Hepatocyte (in vitro differentiated cells): ENCODE data around the gene SCAF4. TPM values are rescaled to one million over a fixed set of nuclear protein-coding genes. Genes with fewer than 3 reads are reported as not detected.
"Not testable (repeated sequence)": the region's sequence is repeated elsewhere in the genome, so short reads cannot be mapped to it uniquely, and the experiment has no call there.

Source experiments
- DNase-seq: peaks from one replicate; pipeline ENCODE4 v3.0.0-alpha.2; 2016; ENCODE audit warnings: low spot score
- H2AFZ ChIP-seq: fragments of 200-600 bp; sonication (generic); 2 replicates; pipeline ENCODE4 v1.6.0; 2016; ENCODE audit warnings: antibody characterized with exemption, mild to moderate bottlenecking
- H3K27ac ChIP-seq: fragments of 200-600 bp; sonication (generic); 2 replicates; pipeline ENCODE4 v1.5.1; 2016; ENCODE audit warnings: mild to moderate bottlenecking
- H3K27me3 ChIP-seq: fragments of 200-600 bp; sonication (generic); 2 replicates; pipeline ENCODE4 v1.6.1; 2016
- H3K36me3 ChIP-seq: fragments of 200-600 bp; sonication (generic); replicated peaks from 2 replicates; pipeline ENCODE4 v1.5.1; 2016; ENCODE audit warnings: low read depth; ENCODE audit not compliant: insufficient read depth
- H3K4me1 ChIP-seq: fragments of 200-600 bp; sonication (generic); 2 replicates; pipeline ENCODE4 v1.5.1; 2016; ENCODE audit warnings: mild to moderate bottlenecking, moderate library complexity; ENCODE audit not compliant: insufficient read depth
- H3K4me2 ChIP-seq: fragments of 200-600 bp; sonication (generic); 2 replicates; pipeline ENCODE4 v1.6.0; 2016
- H3K4me3 ChIP-seq: fragments of 200-600 bp; sonication (generic); 2 replicates; pipeline ENCODE4 v1.5.1; 2016; ENCODE audit warnings: mild to moderate bottlenecking
- H3K79me2 ChIP-seq: fragments of 200-600 bp; sonication (generic); 2 replicates; pipeline ENCODE4 v1.6.0; 2017; ENCODE audit warnings: mild to moderate bottlenecking
- H3K9me2 ChIP-seq: fragments of 200-600 bp; sonication (generic); replicated peaks from 2 replicates; pipeline ENCODE4 v1.6.0; 2017; ENCODE audit warnings: mild to moderate bottlenecking; ENCODE audit not compliant: insufficient read depth
- H3K9me3 ChIP-seq: fragments of 200-600 bp; sonication (generic); 2 replicates; pipeline ENCODE4 v1.5.1; 2016; ENCODE audit warnings: low read depth, mild to moderate bottlenecking
- H4K20me1 ChIP-seq: fragments of 200-600 bp; sonication (generic); 2 replicates; pipeline ENCODE4 v1.6.0; 2016; ENCODE audit warnings: mild to moderate bottlenecking; ENCODE audit not compliant: insufficient read depth, poor library complexity, severe bottlenecking
- EZH2 ChIP-seq: fragments of 200-600 bp; sonication (generic); IDR thresholded peaks from 2 replicates; pipeline ENCODE4 v1.6.1; 2016; ENCODE audit warnings: antibody characterized with exemption, mild to moderate bottlenecking, borderline replicate concordance
- EZH2phosphoT487 ChIP-seq: fragments of 200-600 bp; sonication (generic); IDR thresholded peaks from one replicate; pipeline ENCODE4 v1.6.1; 2018; ENCODE audit warnings: antibody characterized with exemption, mild to moderate bottlenecking, low read depth, moderate library complexity; ENCODE audit not compliant: unreplicated experiment, severe bottlenecking
- WGBS: methylation state at CpG from one replicate; pipeline ENCODE4 v1.1.6; 2016; ENCODE audit warnings: low lambda C conversion rate; ENCODE audit errors: missing lambda C conversion rate; 5-methylcytosine and 5-hydroxymethylcytosine counted together
- polyA plus RNA-seq: library from polyadenylated mRNA; unstranded; fragments of >200 nt; fragmentation: Nextera tagmentation; extraction: Ambion mirVana; gene quantifications from 2 replicates; pipeline ENCODE4 v1.2.1, GENCODE V29; 2016
- total RNA-seq: library from RNA; depleted of rRNA; stranded (reverse); fragments of >200 nt; gene quantifications from 2 replicates; pipeline ENCODE4 v1.2.3, GENCODE V29; 2014
- TF ChIP-seq, protein P1 (sequence below): fragments of 200-600 bp; sonication (generic); IDR thresholded peaks from 2 replicates; pipeline ENCODE4 v1.5.1; 2016; ENCODE audit warnings: antibody characterized with exemption, mild to moderate bottlenecking; ENCODE audit not compliant: poor library complexity

The SCAF4 gene
- total and polyA plus RNA-seq, 2 experiments from 2014 or later, result 18.7 to 33.1 TPM

DNA sequence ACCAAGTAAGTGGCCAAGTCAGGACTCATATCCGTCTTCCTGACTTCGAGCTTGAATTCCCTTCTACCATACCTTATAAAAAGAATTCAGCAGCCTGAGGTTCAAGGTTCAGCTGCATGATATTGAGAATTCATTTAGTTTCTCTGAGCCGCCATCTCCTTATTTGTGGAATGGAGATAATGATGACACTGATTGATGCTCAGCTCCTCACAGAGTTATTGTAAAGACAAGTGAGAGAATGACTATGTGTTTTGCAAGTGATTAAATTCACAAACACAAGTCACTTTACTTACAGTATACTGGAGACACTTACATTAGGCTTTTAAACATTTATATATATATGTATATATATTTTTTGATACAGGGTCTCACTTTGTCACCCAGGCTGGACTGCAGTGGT is 39.8 kb upstream of the SCAF4 start:
- WGBS, result 61% methylated on average over 3 of the region's 3 CpGs
- H3K4me1 ChIP-seq, result no peaks in the 10 kb centered on the region

GRCh38 chr21:31768710-31769109 is 36.8 kb upstream of the SCAF4 start:
- Histone ChIP-seq H3K4me3 (no peak overlapping the region), H3K4me2 (no peak overlapping the region), H3K27me3 (no peaks in the 10 kb centered on the region), H3K9me3 (no peaks in the 10 kb centered on the region), H4K20me1 (no peaks in the 10 kb centered on the region), H2AFZ (no peak overlapping the region), H3K4me1 (no peaks in the 10 kb centered on the region), H3K36me3 (no peaks in the 10 kb centered on the region), H3K27ac (no peak overlapping the region), H3K79me2 (no peaks in the 10 kb centered on the region), H3K9me2 (no peaks in the 10 kb centered on the region)
- TF ChIP-seq EZH2 (no peak), EZH2phosphoT487 (no peak)
- TF ChIP-seq, protein P1, sequence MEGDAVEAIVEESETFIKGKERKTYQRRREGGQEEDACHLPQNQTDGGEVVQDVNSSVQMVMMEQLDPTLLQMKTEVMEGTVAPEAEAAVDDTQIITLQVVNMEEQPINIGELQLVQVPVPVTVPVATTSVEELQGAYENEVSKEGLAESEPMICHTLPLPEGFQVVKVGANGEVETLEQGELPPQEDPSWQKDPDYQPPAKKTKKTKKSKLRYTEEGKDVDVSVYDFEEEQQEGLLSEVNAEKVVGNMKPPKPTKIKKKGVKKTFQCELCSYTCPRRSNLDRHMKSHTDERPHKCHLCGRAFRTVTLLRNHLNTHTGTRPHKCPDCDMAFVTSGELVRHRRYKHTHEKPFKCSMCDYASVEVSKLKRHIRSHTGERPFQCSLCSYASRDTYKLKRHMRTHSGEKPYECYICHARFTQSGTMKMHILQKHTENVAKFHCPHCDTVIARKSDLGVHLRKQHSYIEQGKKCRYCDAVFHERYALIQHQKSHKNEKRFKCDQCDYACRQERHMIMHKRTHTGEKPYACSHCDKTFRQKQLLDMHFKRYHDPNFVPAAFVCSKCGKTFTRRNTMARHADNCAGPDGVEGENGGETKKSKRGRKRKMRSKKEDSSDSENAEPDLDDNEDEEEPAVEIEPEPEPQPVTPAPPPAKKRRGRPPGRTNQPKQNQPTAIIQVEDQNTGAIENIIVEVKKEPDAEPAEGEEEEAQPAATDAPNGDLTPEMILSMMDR, result no peak
- no peak for DNase-seq
- 100% methylated on average over 1 of the region's 1 CpG for WGBS

More for the DNA sequence above, 39.8 kb upstream of the SCAF4 start:
- Histone ChIP-seq H3K27ac (no peak overlapping the region), H3K9me3 (no peaks in the 10 kb centered on the region), H3K27me3 (no peaks in the 10 kb centered on the region), H3K36me3 (no peaks in the 10 kb centered on the region), H3K79me2 (no peaks in the 10 kb centered on the region), H2AFZ (no peak overlapping the region), H4K20me1 (no peaks in the 10 kb centered on the region), H3K9me2 (no peaks in the 10 kb centered on the region), H3K4me2 (no peak overlapping the region), H3K4me3 (no peak overlapping the region)
- no peak for DNase-seq
- no peak for TF ChIP-seq EZH2

- TF ChIP-seq EZH2phosphoT487 (no peak), EZH2 (no peak)
- TF ChIP-seq, protein P1, result no peak
- H3K27me3 ChIP-seq, result no peaks in the 10 kb centered on the region
- H3K9me3 ChIP-seq, result no peaks in the 10 kb centered on the region
- H3K4me1 ChIP-seq, result no peaks in the 10 kb centered on the region
- no peak for DNase-seq
- no peaks in the 10 kb centered on the region for H3K9me2 ChIP-seq
- no peaks in the 10 kb centered on the region for H3K36me3 ChIP-seq
- H4K20me1 ChIP-seq, result no peaks in the 10 kb centered on the region
- H3K79me2 ChIP-seq, result no peaks in the 10 kb centered on the region
- no peak overlapping the region for H3K27ac ChIP-seq
- no peak overlapping the region for H3K4me3 ChIP-seq
- WGBS, result 95% methylated on average over 3 of the region's 3 CpGs
- H3K4me2 ChIP-seq, result no peak overlapping the region
- no peak overlapping the region for H2AFZ ChIP-seq
These were observed 35.0 kb upstream of the SCAF4 start for GRCh38 chr21:31766899-31767298.

DNA sequence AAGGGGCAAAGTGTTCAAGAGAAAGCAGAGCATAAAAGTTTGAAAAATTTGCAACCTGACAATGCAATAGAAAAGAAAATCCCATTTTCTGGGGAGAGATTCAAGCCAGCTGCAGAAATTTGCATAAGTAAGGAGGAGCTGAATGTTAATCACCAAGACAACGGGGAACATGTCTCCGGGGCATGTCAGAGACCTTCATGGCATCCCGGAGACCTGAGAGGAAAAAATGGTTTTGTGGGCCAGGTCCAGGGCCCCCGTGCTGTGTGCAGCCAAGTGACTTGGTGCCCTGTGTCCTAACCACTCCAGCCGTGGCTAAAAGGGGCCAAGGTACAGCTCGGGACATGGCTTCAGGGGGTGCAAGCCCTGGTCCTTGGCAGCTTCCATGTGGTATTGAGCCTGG is 33.9 kb upstream of the SCAF4 start:
- not testable (repeated sequence) for H4K20me1 ChIP-seq, DNase-seq, H3K27ac ChIP-seq, H3K36me3 ChIP-seq, H3K9me3 ChIP-seq, H3K79me2 ChIP-seq, H3K4me2 ChIP-seq, H2AFZ ChIP-seq, H3K9me2 ChIP-seq, H3K4me3 ChIP-seq, H3K4me1 ChIP-seq, H3K27me3 ChIP-seq
- 80% methylated on average over 6 of the region's 6 CpGs for WGBS

- Histone ChIP-seq H3K36me3 (no peaks in the 10 kb centered on the region), H3K4me3 (no peak overlapping the region), H3K27ac (no peak overlapping the region), H3K79me2 (no peaks in the 10 kb centered on the region), H3K9me3 (no peaks in the 10 kb centered on the region), H2AFZ (no peak overlapping the region), H4K20me1 (no peaks in the 10 kb centered on the region), H3K9me2 (no peaks in the 10 kb centered on the region), H3K4me1 (no peaks in the 10 kb centered on the region), H3K27me3 (no peaks in the 10 kb centered on the region), H3K4me2 (no peak overlapping the region)
- no peak for DNase-seq
- 95% methylated on average over 4 of the region's 4 CpGs for WGBS
- TF ChIP-seq EZH2 (no peak), EZH2phosphoT487 (no peak)
- TF ChIP-seq, protein P1, result no peak
These were observed 29.0 kb upstream of the SCAF4 start for GRCh38 chr21:31760931-31761330.
